NCI-H524 (cell line): Measurements from ENCODE around the gene TRIO.
A peak's percentile ranks its signal among the peaks of the same experiment; 100 is the strongest.
"Not testable (repeated sequence)": the region's sequence is repeated elsewhere in the genome, so short reads cannot be mapped to it uniquely, and the experiment has no call there.

Source experiments
- DNase-seq, 2 experiments: peaks; one replicate each; lab custom pipeline; 2025; lab: John Stamatoyannopoulos, UW

Gene TRIO

GRCh38 chr5:14510156-14510734 is 367.1 kb downstream of the TRIO start:
- DNase-seq = peak; percentile 13 to 74

- no peak for DNase-seq
Measured at GRCh38 chr5:14510880-14511279, 367.7 kb downstream of the TRIO start.

- DNase-seq = no peak
Measured at GRCh38 chr5:14512574-14512973, 369.4 kb downstream of the TRIO start.

- DNase-seq = no peak
Measured at GRCh38 chr5:14513266-14513665, 370.1 kb downstream of the TRIO start.

GRCh38 chr5:14516901-14517300 is 373.8 kb downstream of the TRIO start:
- no peak for DNase-seq

- no peak for DNase-seq
Measured at GRCh38 chr5:14518638-14519037, 375.5 kb downstream of the TRIO start.

GRCh38 chr5:14521748-14522147 is 378.6 kb downstream of the TRIO start:
- DNase-seq = no peak

- DNase-seq = no peak
Measured at GRCh38 chr5:14522721-14523120, 379.6 kb downstream of the TRIO start.

- DNase-seq = no peak
Measured at GRCh38 chr5:14523243-14524034, 380.3 kb downstream of the TRIO start.

GRCh38 chr5:14525397-14525796 is 382.3 kb downstream of the TRIO start:
- DNase-seq = no peak

- no peak for DNase-seq
Measured at GRCh38 chr5:14526493-14526892, 383.4 kb downstream of the TRIO start.

- DNase-seq = no peak
Measured at GRCh38 chr5:14528115-14528514, 385.0 kb downstream of the TRIO start.

- peak in 1 of 2 experiments; percentile 39 for DNase-seq
Measured at GRCh38 chr5:14528926-14529325, 385.8 kb downstream of the TRIO start.

GRCh38 chr5:14531668-14532067 is 388.5 kb downstream of the TRIO start:
- no peak for DNase-seq

- no peak for DNase-seq
Measured at GRCh38 chr5:14532180-14532579, 389.0 kb downstream of the TRIO start.

- DNase-seq = no peak
Measured at GRCh38 chr5:14534773-14535172, 391.6 kb downstream of the TRIO start.

- no peak for DNase-seq
Measured at GRCh38 chr5:14545308-14545707, 402.2 kb downstream of the TRIO start.

GRCh38 chr5:14545862-14546261 is 402.7 kb downstream of the TRIO start:
- no peak for DNase-seq

- DNase-seq = no peak
Measured at GRCh38 chr5:14547666-14548065, 404.5 kb downstream of the TRIO start.

- no peak for DNase-seq
Measured at GRCh38 chr5:14551211-14551610, 408.1 kb downstream of the TRIO start.

- no peak for DNase-seq
Measured at GRCh38 chr5:14552017-14552416, 408.9 kb downstream of the TRIO start.

- DNase-seq = not testable (repeated sequence)
Measured at GRCh38 chr5:14554288-14554687, 411.1 kb downstream of the TRIO start.

GRCh38 chr5:14556015-14556414 is 412.9 kb downstream of the TRIO start:
- no peak for DNase-seq
